Stromal cell of bone marrow (primary cell): Measurements from ENCODE around the gene SCAMP4.
"Not testable (repeated sequence)": the region's sequence is repeated elsewhere in the genome, so short reads cannot be mapped to it uniquely, and the experiment has no call there.

Source experiments
- DNase-seq: peaks from one replicate; pipeline ENCODE4 v3.0.0-alpha.2; 2012; ENCODE audit warnings: low read depth

Gene SCAMP4

GRCh38 chr19:1866693-1867348, 38.4 kb upstream of the SCAMP4 start:
- no peak for DNase-seq

GRCh38 chr19:1867349-1867724, 37.9 kb upstream of the SCAMP4 start:
- DNase-seq, result no peak

- DNase-seq, result no peak
These were observed 36.2 kb upstream of the SCAMP4 start for GRCh38 chr19:1868971-1869370.

- no peak for DNase-seq
These were observed 34.0 kb upstream of the SCAMP4 start for GRCh38 chr19:1871140-1871597.

- DNase-seq, result no peak
These were observed 33.6 kb upstream of the SCAMP4 start for GRCh38 chr19:1871630-1872029.

GRCh38 chr19:1872807-1873523, 32.2 kb upstream of the SCAMP4 start:
- no peak for DNase-seq

- DNase-seq, result no peak
These were observed 31.4 kb upstream of the SCAMP4 start for GRCh38 chr19:1873524-1874473.

GRCh38 chr19:1874554-1875185, 30.5 kb upstream of the SCAMP4 start:
- DNase-seq, result no peak

DNA sequence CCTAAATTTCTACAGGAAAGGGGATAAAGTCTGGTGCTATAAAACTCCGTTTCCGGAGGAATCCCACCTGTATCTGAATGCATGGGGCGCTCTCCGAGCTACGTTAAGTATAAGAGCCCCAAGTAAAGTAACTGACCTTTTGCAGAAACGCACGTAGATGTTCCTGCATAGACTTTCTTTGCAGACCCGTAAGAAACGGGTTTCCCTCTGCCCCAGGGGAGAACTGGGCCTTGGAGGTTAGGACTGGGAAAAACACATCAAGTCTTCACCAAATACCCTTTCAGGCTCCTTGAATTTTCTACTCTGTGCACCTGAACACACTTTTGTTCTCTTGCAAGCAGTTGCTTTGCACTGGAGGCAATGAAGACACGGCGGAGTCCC, 29.9 kb upstream of the SCAMP4 start:
- not testable (repeated sequence) for DNase-seq

- peak; percentile 81 for DNase-seq
These were observed 29.3 kb upstream of the SCAMP4 start for GRCh38 chr19:1875646-1876495.

- not testable (repeated sequence) for DNase-seq
These were observed 28.5 kb upstream of the SCAMP4 start for GRCh38 chr19:1876496-1877279.

DNA sequence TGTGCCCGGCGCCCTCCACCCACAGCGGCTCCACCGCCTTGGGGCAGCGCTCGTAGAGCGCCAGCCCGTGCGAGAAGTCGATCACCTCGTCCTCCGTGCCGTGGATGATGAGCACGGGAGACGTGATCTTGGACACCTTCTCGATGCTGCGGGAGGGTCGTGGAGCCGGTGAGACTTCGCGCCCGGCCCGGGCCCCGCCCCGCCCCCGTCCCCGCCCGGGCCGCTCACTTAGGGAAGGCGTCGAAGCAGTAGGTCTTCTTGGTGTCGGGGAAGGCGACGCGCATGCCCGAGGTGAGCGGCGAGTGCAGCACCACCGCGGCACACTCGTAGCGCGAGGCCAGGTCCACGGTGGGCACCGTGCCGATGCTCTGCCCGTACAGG, 27.9 kb upstream of the SCAMP4 start:
- DNase-seq, result not testable (repeated sequence)

DNA sequence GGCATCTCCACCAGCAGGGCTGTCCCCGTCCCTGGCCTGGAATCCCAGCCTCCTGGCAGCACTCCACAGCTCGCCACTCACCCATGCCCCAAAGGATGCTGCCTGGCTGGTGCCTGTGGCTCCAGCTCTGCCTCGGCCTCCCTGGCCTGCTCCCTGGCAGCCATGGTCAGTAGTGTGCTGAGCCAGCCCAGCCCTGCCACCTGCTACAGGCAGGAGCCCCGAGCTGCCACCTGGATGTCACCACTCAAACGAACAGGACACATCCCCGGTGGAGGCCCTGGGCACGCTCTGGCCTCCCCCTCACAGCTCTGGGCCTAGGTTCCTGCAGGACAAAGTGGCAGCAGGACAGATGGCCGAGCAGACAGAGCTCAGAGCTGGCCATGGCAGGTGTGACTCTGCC, 26.6 kb upstream of the SCAMP4 start:
- DNase-seq, result not testable (repeated sequence)

GRCh38 chr19:1879982-1880381, 25.2 kb upstream of the SCAMP4 start:
- DNase-seq, result not testable (repeated sequence)

- DNase-seq, result no peak
These were observed 24.4 kb upstream of the SCAMP4 start for GRCh38 chr19:1880611-1881392.

DNA sequence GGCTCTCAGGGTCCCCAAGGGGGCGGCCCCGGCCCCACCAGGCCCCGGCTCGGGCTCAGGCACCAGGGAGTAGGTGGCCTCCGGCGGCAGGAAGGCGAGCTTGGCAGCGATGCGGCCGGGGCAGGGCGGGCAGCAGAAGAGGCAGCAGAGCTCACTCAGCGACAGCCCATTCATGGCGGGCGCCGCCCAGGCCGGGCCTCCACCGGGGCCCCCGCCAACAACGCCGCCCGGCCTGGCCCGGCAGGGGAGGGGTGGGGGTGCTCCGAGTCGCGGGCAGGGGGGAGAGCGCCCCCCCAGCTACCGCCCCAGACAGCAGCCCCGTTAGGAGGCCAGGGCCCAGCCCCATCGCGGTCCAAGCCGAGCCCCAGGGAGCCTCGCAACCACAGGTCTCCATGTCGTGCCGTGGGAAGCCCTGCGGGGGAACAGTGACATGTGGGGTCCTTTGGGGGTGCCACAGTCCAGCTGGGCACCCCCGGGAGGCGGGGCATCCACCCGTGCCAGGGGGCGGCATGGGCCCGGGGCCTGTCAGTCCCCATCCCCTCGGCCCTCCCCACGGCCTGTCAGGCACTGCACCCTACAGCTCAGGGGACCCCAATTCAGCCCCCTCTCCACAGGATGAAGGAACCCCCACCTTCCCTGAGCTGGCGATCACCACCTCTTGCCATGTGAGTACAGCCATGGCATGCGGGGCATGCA, 23.7 kb upstream of the SCAMP4 start:
- not testable (repeated sequence) for DNase-seq

DNA sequence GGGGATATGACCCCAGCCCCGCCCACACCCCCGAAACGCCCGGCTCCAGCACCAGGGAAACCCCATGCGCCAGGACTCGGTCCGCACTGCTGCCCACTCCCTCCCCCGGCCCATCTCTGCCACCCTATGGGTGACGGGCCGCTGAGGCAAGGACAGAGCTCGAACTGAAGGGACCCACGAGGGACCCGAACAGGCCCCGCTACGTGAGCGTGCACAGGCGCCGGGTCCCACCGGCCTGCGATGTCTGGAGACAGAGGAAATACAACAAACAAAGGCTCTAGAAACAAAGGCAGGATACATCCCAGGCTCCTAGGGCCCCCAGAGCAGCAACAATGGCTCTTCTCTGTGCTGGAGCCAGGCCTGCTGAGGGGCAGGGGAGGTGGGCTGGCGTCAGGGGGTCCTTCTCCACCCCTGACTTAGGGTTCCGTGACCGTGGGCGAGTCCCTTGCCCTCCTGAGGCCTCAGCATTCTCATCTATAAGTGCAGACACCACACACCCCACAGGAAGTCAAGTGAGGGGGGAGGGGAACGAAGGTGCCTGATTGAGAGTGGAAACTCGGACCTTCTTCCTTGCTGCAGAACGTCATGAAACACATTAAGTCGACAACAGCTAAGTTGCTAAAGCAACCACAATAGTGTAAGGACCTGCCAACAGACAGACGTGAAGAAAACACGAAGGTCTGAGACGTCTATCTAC, 23.0 kb upstream of the SCAMP4 start:
- no peak for DNase-seq
